ENCODE data around the gene MAFF.

The MAFF gene

DNA sequence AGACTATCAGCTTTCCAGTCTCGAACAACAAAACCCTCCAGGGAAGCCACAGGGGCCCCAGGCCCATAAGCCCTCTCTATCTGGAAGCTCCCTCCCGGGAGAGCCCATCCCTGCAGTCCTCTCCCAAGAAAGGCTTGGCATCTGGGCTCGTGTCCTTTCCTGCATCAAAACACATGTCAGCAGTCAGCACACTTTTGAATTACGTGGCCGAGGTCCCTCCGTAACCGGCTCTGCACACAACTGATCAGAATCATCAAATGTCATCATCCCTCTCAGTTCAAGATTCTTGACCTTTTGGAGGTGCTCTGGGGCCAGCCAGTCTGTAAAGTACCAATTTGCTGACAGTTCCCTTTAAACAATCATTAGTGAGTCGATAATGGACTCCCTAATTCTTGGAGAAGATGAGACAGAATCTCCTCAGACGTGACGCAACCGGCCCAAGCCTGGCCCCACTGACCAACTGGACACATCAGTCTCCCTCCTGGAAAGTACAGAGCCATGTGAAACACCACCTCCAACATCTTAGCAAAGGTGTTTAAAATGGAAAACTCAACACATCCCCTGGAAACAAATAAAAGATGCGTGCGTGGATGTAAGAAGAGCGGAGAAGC is 33.6 kb downstream of the MAFF start:
- no peaks in the 10 kb centered on the region for H3K27me3 ChIP-seq (ENCODE audit: insufficient read depth, low read length)
- H3K9ac ChIP-seq (ENCODE audit: low read length): no peak overlapping the region
- no peaks in the 10 kb centered on the region for H3K4me1 ChIP-seq (ENCODE audit: insufficient read depth, low read length, severe bottlenecking)
- no peaks in the 10 kb centered on the region for H3K9me2 ChIP-seq (ENCODE audit: low read depth, low read length)
- H3K9me3 ChIP-seq (ENCODE audit: low read length): no peaks in the 10 kb centered on the region
- no peak overlapping the region for H3K4me2 ChIP-seq (ENCODE audit: low read length)
- no peak overlapping the region for H2AFZ ChIP-seq (ENCODE audit: low read length)
- no peaks in the 10 kb centered on the region for H4K20me1 ChIP-seq (ENCODE audit: insufficient read depth, low read length)
- H3K4me3 ChIP-seq (ENCODE audit: low read depth, low read length, poor library complexity, severe bottlenecking): no peak overlapping the region
- H3K79me2 ChIP-seq (ENCODE audit: insufficient read depth, low read length): no peaks in the 10 kb centered on the region
- H3K27ac ChIP-seq (ENCODE audit: low read depth, low read length, poor library complexity, severe bottlenecking): no peak overlapping the region
- TF ChIP-seq CTCF (IDR thresholded peaks at IDR 0.05; ENCODE audit: low read length): no peak
- TF ChIP-seq EZH2 (IDR thresholded peaks at IDR 0.05; ENCODE audit: borderline replicate concordance, low read length): no peak
- H3K36me3 ChIP-seq (ENCODE audit: insufficient read depth, low read length): no peaks in the 10 kb centered on the region; the same call in 1 of the 2 replicates
- no peaks in the 10 kb centered on the region for H3F3A ChIP-seq (ENCODE audit: insufficient read depth, low read length)

- no peaks in the 10 kb centered on the region for H3F3A ChIP-seq (ENCODE audit: insufficient read depth, low read length)
- TF ChIP-seq EZH2 (IDR thresholded peaks at IDR 0.05; ENCODE audit: borderline replicate concordance, low read length): no peak
- TF ChIP-seq CTCF (IDR thresholded peaks at IDR 0.05; ENCODE audit: low read length): no peak
Observed at GRCh38 chr22:38236786-38237185, 35.0 kb downstream of the MAFF start.

GRCh38 chr22:38238519-38239071 is 36.8 kb downstream of the MAFF start:
- H3K4me2 ChIP-seq (ENCODE audit: low read length): no peak overlapping the region
- H3K79me2 ChIP-seq (ENCODE audit: insufficient read depth, low read length): no peaks in the 10 kb centered on the region

More at GRCh38 chr22:38236786-38237185, 35.0 kb downstream of the MAFF start:
- no peaks in the 10 kb centered on the region for H3K27me3 ChIP-seq (ENCODE audit: insufficient read depth, low read length)
- no peak overlapping the region for H3K4me3 ChIP-seq (ENCODE audit: low read depth, low read length, poor library complexity, severe bottlenecking)
- no peaks in the 10 kb centered on the region for H3K9me2 ChIP-seq (ENCODE audit: low read depth, low read length)
- H3K9me3 ChIP-seq (ENCODE audit: low read length): no peaks in the 10 kb centered on the region
- no peak overlapping the region for H3K27ac ChIP-seq (ENCODE audit: low read depth, low read length, poor library complexity, severe bottlenecking)
- no peaks in the 10 kb centered on the region; the same call in 1 of the 2 replicates for H3K36me3 ChIP-seq (ENCODE audit: insufficient read depth, low read length)
- no peaks in the 10 kb centered on the region for H3K4me1 ChIP-seq (ENCODE audit: insufficient read depth, low read length, severe bottlenecking)
- no peak overlapping the region for H2AFZ ChIP-seq (ENCODE audit: low read length)
- no peaks in the 10 kb centered on the region for H4K20me1 ChIP-seq (ENCODE audit: insufficient read depth, low read length)
- no peak overlapping the region for H3K9ac ChIP-seq (ENCODE audit: low read length)
- H3K79me2 ChIP-seq (ENCODE audit: insufficient read depth, low read length): no peaks in the 10 kb centered on the region
- no peak overlapping the region for H3K4me2 ChIP-seq (ENCODE audit: low read length)

More at GRCh38 chr22:38238519-38239071, 36.8 kb downstream of the MAFF start:
- Histone ChIP-seq H4K20me1 (ENCODE audit: insufficient read depth, low read length) (no peaks in the 10 kb centered on the region), H3F3A (ENCODE audit: insufficient read depth, low read length) (no peaks in the 10 kb centered on the region), H3K4me1 (ENCODE audit: insufficient read depth, low read length, severe bottlenecking) (no peaks in the 10 kb centered on the region), H2AFZ (ENCODE audit: low read length) (no peak overlapping the region), H3K9ac (ENCODE audit: low read length) (no peak overlapping the region), H3K27me3 (ENCODE audit: insufficient read depth, low read length) (no peaks in the 10 kb centered on the region), H3K4me3 (ENCODE audit: low read depth, low read length, poor library complexity, severe bottlenecking) (no peak overlapping the region), H3K27ac (ENCODE audit: low read depth, low read length, poor library complexity, severe bottlenecking) (no peak overlapping the region), H3K36me3 (ENCODE audit: insufficient read depth, low read length) (no peaks in the 10 kb centered on the region; the same call in 1 of the 2 replicates), H3K9me2 (ENCODE audit: low read depth, low read length) (no peaks in the 10 kb centered on the region), H3K9me3 (ENCODE audit: low read length) (no peaks in the 10 kb centered on the region)
- TF ChIP-seq CTCF (IDR thresholded peaks at IDR 0.05; ENCODE audit: low read length) (no peak), EZH2 (IDR thresholded peaks at IDR 0.05; ENCODE audit: borderline replicate concordance, low read length) (no peak)
